H1 (cell line): ENCODE data around the gene ANKH. TPM values are rescaled to one million over a fixed set of nuclear protein-coding genes. Genes with fewer than 3 reads are reported as not detected.

ENCODE experiments used
- CTCF ChIA-PET: fragments of 300-600 bp; sonication (Branson Sonifier 250); formaldehyde crosslinking; loops from one replicate; lab custom pipeline; 2021; ENCODE audit not compliant: partially characterized antibody; lab: Charles Lee
- POLR2A ChIA-PET: fragments of 300-600 bp; sonication (Branson Sonifier 250); formaldehyde crosslinking; loops from one replicate; lab custom pipeline; 2021; ENCODE audit warnings: inconsistent platforms; ENCODE audit not compliant: partially characterized antibody; lab: Charles Lee
- DNase-seq, 2 experiments: peaks; one replicate each; pipeline versions ENCODE4 v3.0.0 to v3.0.0-alpha.2; 2010 to 2022; ENCODE audit warnings: low spot score in 2 of 2, low read depth in 1 of 2, mixed read lengths in 1 of 2
- FAIRE-seq: peaks from 2 replicates; lab custom pipeline; 2011; peaks lifted over from hg19 to GRCh38; lab: Jason Lieb, UNC
- H2AFZ ChIP-seq: 2 replicates; pipeline ENCODE4 v1.8.1; 2012; ENCODE audit warnings: low read length, inconsistent platforms
- H2AK5ac ChIP-seq: 2 replicates; pipeline ENCODE4 v1.6.1; 2013; ENCODE audit warnings: low read depth, low read length
- H2BK120ac ChIP-seq: replicated peaks from 2 replicates; pipeline ENCODE3; 2013; ENCODE audit warnings: low read depth, low read length, inconsistent platforms
- H2BK12ac ChIP-seq: 2 replicates; pipeline ENCODE4 v1.6.1; 2013; ENCODE audit warnings: low read depth, low read length
- H2BK15ac ChIP-seq: 2 replicates; pipeline ENCODE4 v1.6.1; 2013; ENCODE audit warnings: low read length
- H2BK20ac ChIP-seq: 2 replicates; pipeline ENCODE4 v1.6.1; 2013; ENCODE audit warnings: low read length
- H2BK5ac ChIP-seq: 2 replicates; pipeline ENCODE4 v1.6.1; 2013; ENCODE audit warnings: low read depth, low read length
- H3K14ac ChIP-seq: 2 replicates; pipeline ENCODE4 v1.6.1; 2013; ENCODE audit warnings: inconsistent platforms; ENCODE audit not compliant: insufficient read length
- H3K18ac ChIP-seq: 2 replicates; pipeline ENCODE4 v1.6.1; 2013; ENCODE audit warnings: low read length; ENCODE audit errors: extremely low read depth
- H3K23ac ChIP-seq: 2 replicates; pipeline ENCODE4 v1.6.1; 2013; ENCODE audit warnings: inconsistent platforms; ENCODE audit not compliant: insufficient read length
- H3K23me2 ChIP-seq: 2 replicates; pipeline ENCODE4 v1.6.1; 2013; ENCODE audit warnings: low read depth, low read length
- H3K27ac ChIP-seq: 2 replicates; pipeline ENCODE4 v1.6.1; 2011; ENCODE audit warnings: low read depth, low read length, inconsistent platforms
- H3K27me3 ChIP-seq, 4 experiments: replicated peaks in 1 of 4; 1 replicate in 1 of 4; 2 replicates in 3 of 4; pipeline versions ENCODE4 v1.6.1 to v1.8.1; 2011 to 2013; ENCODE audit warnings: low read length in 3 of 4, mild to moderate bottlenecking in 3 of 4, inconsistent platforms in 2 of 4, mixed read lengths in 2 of 4, moderate library complexity in 1 of 4; ENCODE audit not compliant: control insufficient read depth in 3 of 4, insufficient read depth in 3 of 4; ENCODE audit errors: extremely low read depth in 1 of 4
- H3K36me3 ChIP-seq, 4 experiments: 2 replicates each; pipeline versions ENCODE4 v1.6.1 to v1.8.1; 2011 to 2013; ENCODE audit warnings: mild to moderate bottlenecking in 4 of 4, low read length in 3 of 4, moderate library complexity in 2 of 4, control low read depth in 1 of 4, inconsistent platforms in 1 of 4; ENCODE audit not compliant: insufficient read depth in 4 of 4, control insufficient read depth in 2 of 4
- H3K4ac ChIP-seq: replicated peaks from 2 replicates; pipeline ENCODE3; 2013; ENCODE audit warnings: low read length, low read depth, mixed read lengths, inconsistent platforms; ENCODE audit not compliant: insufficient read length
- H3K4me1 ChIP-seq, 4 experiments: replicated peaks in 1 of 4; 1 replicate in 1 of 4; 2 replicates in 3 of 4; pipeline versions ENCODE4 v1.6.1 to v1.8.1; 2011 to 2013; ENCODE audit warnings: low read length in 3 of 4, inconsistent platforms in 2 of 4, mixed read lengths in 1 of 4; ENCODE audit not compliant: insufficient read depth in 4 of 4, control insufficient read depth in 3 of 4
- H3K4me2 ChIP-seq, 2 experiments: 2 replicates each; pipeline versions ENCODE4 v1.6.1 to v1.8.1; 2011 to 2013; ENCODE audit warnings: low read depth in 2 of 2, low read length in 2 of 2, control low read depth in 1 of 2, inconsistent platforms in 1 of 2, mild to moderate bottlenecking in 1 of 2; ENCODE audit not compliant: insufficient read depth in 1 of 2
- H3K4me3 ChIP-seq, 4 experiments: fragments of 200-600, 300-600 bp in 1 of 4; sonication (generic), shearing (Covaris generic), sonication (Bioruptor Twin) in 1 of 4; 2 replicates each; pipeline versions ENCODE4 v1.5.1 to v1.8.1; 2011 to 2016; ENCODE audit warnings: low read length in 4 of 4, low read depth in 3 of 4, control low read depth in 2 of 4, inconsistent platforms in 2 of 4, mild to moderate bottlenecking in 2 of 4, mixed read lengths in 1 of 4, moderate library complexity in 1 of 4; ENCODE audit not compliant: insufficient read depth in 2 of 4; ENCODE audit errors: extremely low read depth in 1 of 4
- H3K56ac ChIP-seq: replicated peaks from 2 replicates; pipeline ENCODE3; 2013; ENCODE audit warnings: low read depth, mild to moderate bottlenecking, mixed read lengths, low read length, inconsistent platforms; ENCODE audit not compliant: insufficient read length
- H3K79me1 ChIP-seq: 2 replicates; pipeline ENCODE4 v1.6.1; 2013; ENCODE audit warnings: low read depth, low read length, control low read depth
- H3K79me2 ChIP-seq, 2 experiments: 2 replicates each; pipeline versions ENCODE4 v1.6.1 to v1.8.1; 2012 to 2013; ENCODE audit warnings: low read length in 2 of 2, mild to moderate bottlenecking in 2 of 2, inconsistent platforms in 1 of 2; ENCODE audit not compliant: insufficient read depth in 2 of 2, control insufficient read depth in 1 of 2
- H3K9ac ChIP-seq, 4 experiments: replicated peaks in 1 of 4; 1 replicate in 1 of 4; 2 replicates in 3 of 4; pipeline versions ENCODE4 v1.6.1 to v1.8.1; 2011 to 2013; ENCODE audit warnings: low read depth in 3 of 4, low read length in 3 of 4, control low read depth in 2 of 4, mild to moderate bottlenecking in 2 of 4, moderate library complexity in 2 of 4, inconsistent platforms in 1 of 4; ENCODE audit errors: extremely low read depth in 1 of 4
- H3K9me3 ChIP-seq, 2 experiments: 2 replicates each; pipeline versions ENCODE4 v1.6.1 to v1.8.1; 2012 to 2013; ENCODE audit warnings: mild to moderate bottlenecking in 2 of 2, moderate library complexity in 2 of 2, control low read depth in 1 of 2, inconsistent platforms in 1 of 2, low read depth in 1 of 2, low read length in 1 of 2, mixed read lengths in 1 of 2; ENCODE audit not compliant: insufficient read depth in 2 of 2
- H4K20me1 ChIP-seq, 2 experiments: replicated peaks in 1 of 2; 2 replicates each; pipeline versions ENCODE3 to v1.8.1; 2011 to 2013; ENCODE audit warnings: inconsistent platforms in 2 of 2, low read length in 2 of 2, mild to moderate bottlenecking in 1 of 2; ENCODE audit not compliant: insufficient read depth in 2 of 2, control insufficient read depth in 1 of 2
- H4K5ac ChIP-seq: 2 replicates; pipeline ENCODE4 v1.6.1; 2013; ENCODE audit warnings: low read length, low read depth, mixed read lengths, inconsistent platforms; ENCODE audit not compliant: insufficient read length
- H4K8ac ChIP-seq: 2 replicates; pipeline ENCODE4 v1.8.0; 2013; ENCODE audit warnings: mild to moderate bottlenecking, moderate library complexity, low read length, inconsistent platforms; ENCODE audit not compliant: insufficient read depth; ENCODE audit errors: extremely low read depth
- H4K91ac ChIP-seq: replicated peaks from 2 replicates; pipeline ENCODE3; 2013; ENCODE audit warnings: low read length, mixed read lengths, inconsistent platforms; ENCODE audit not compliant: insufficient read length
- ASH2L ChIP-seq: fragments of 200-600, 300-600 bp; sonication (generic); IDR thresholded peaks from one replicate; pipeline ENCODE4 v1.7.1; 2017; ENCODE audit warnings: low read length
- ATF2 ChIP-seq: IDR thresholded peaks from 2 replicates; pipeline ENCODE4 v1.6.1; 2012; ENCODE audit warnings: low read length, inconsistent platforms
- BACH1 ChIP-seq: IDR thresholded peaks from 2 replicates; pipeline ENCODE4 v1.6.1; 2012; ENCODE audit warnings: low read length, improper control_type of control experiment
- CHD2 ChIP-seq: IDR thresholded peaks from 2 replicates; pipeline ENCODE4 v1.6.1; 2012; ENCODE audit warnings: low read length, improper control_type of control experiment
- CTCF ChIP-seq, 3 experiments: IDR thresholded peaks; 1 replicate in 2 of 3; 2 replicates in 1 of 3; pipeline versions ENCODE4 v1.5.1 to v1.6.1; 2011; ENCODE audit warnings: low read length in 3 of 3, mild to moderate bottlenecking in 3 of 3, inconsistent platforms in 2 of 3, low read depth in 1 of 3, moderate library complexity in 1 of 3; ENCODE audit not compliant: insufficient read depth in 1 of 3; ENCODE audit errors: control extremely low read depth in 1 of 3
- JUND ChIP-seq: IDR thresholded peaks from 2 replicates; pipeline ENCODE4 v1.6.1; 2011; ENCODE audit warnings: mild to moderate bottlenecking, improper control_type of control experiment, low read length
- RBBP5 ChIP-seq: IDR thresholded peaks from 2 replicates; pipeline ENCODE4 v1.7.1; 2012; ENCODE audit warnings: low read depth, mild to moderate bottlenecking, inconsistent platforms, low read length, moderate library complexity, borderline replicate concordance
- TCF12 ChIP-seq: IDR thresholded peaks from 2 replicates; pipeline ENCODE4 v1.6.1; 2011; ENCODE audit warnings: low read depth, mild to moderate bottlenecking, low read length
- WGBS, 2 experiments: shearing (Covaris generic) in 1 of 2; methylation state at CpG; one replicate each; pipeline versions ENCODE4 v1.1.6 to v1.1.7; 2013 to 2015; ENCODE audit warnings: low lambda C conversion rate in 2 of 2, mixed read lengths in 2 of 2, inconsistent platforms in 1 of 2, low coverage in 1 of 2, missing lambda C conversion rate in 1 of 2; ENCODE audit not compliant: insufficient replicate concordance in 2 of 2, insufficient coverage in 1 of 2, insufficient read length in 1 of 2; ENCODE audit errors: extremely low coverage in 1 of 2, missing lambda C conversion rate in 1 of 2; 5-methylcytosine and 5-hydroxymethylcytosine counted together
- polyA plus RNA-seq, 7 experiments: library from polyadenylated mRNA; depleted of rRNA in 3 of 7; stranded (reverse) in 5 of 7; unstranded in 2 of 7; fragments of >200 nt in 5 of 7; fragments of 200-250 nt in 2 of 7; gene quantifications; 1 replicate in 5 of 7; 2 replicates in 1 of 7; 4 replicates in 1 of 7; pipeline versions ENCODE4 v1.2.1 to v1.2.3, GENCODE V29; 2011 to 2013; ENCODE audit warnings: missing spikeins in 2 of 7, mixed read lengths in 2 of 7
- total RNA-seq: library from RNA; stranded (reverse); fragmentation: NEBNext Ultra II Directional; extraction: Animal tissue kit (Norgen Biotek cat#: 25700); gene quantifications from 2 replicates; pipeline ENCODE4 v1.2.1, GENCODE V29; 2021
- TF ChIP-seq, protein P1 (sequence below): IDR thresholded peaks from 2 replicates; pipeline ENCODE4 v1.6.1; 2011; ENCODE audit warnings: low read length, improper control_type of control experiment

Gene ANKH
- total and polyA plus RNA-seq, 2 of the 8 experiments (the other 6 are each of a cell fraction or from before 2014, with no cell fraction given): 5.3 to 13.0 TPM

GRCh38 chr5:14873790-14874189 is 2.2 kb upstream of the ANKH start:
- no peak overlapping the region for H3K4me3 ChIP-seq
- no peaks in the 10 kb centered on the region for H3K79me2 ChIP-seq
- H4K20me1 ChIP-seq: peaks cover 0 to 2% of the 10 kb centered on the region in 2 experiments
- H3K27me3 ChIP-seq: peaks cover 7 to 39% (median 25%) of the 10 kb centered on the region in 4 experiments
- no peaks in the 10 kb centered on the region for H3K36me3 ChIP-seq
- H3K9me3 ChIP-seq: no peaks in the 10 kb centered on the region
- H3K4me2 ChIP-seq: no peak overlapping the region
- no peak overlapping the region for H4K5ac ChIP-seq
- no peak overlapping the region for H2BK5ac ChIP-seq
- H2BK20ac ChIP-seq: no peak overlapping the region
- H3K4ac ChIP-seq: no peak overlapping the region
- H3K14ac ChIP-seq: no peak overlapping the region
- ChIA-PET CTCF (interaction anchor here (1.0 to 4.3 kb wide), 4 partner anchors 24 to 146 kb away, joined by 3 to 31 read pairs (median 6); no protein-coding TSS in a partner anchor), POLR2A (no interaction called here)
- H3K56ac ChIP-seq: no peak overlapping the region
- DNase-seq (no peak), FAIRE-seq (no peak)
- 93% methylated on average over 3 of the region's 3 CpGs; no CpG with 5 or more reads in 1 of the 2 experiments for WGBS, 2 experiments
- H3K23me2 ChIP-seq: peaks cover 15% of the 10 kb centered on the region; the same call in 1 of the 2 replicates
- H2AFZ ChIP-seq: no peak overlapping the region
- H3K27ac ChIP-seq: no peak overlapping the region
- no peak overlapping the region for H3K23ac ChIP-seq
- H3K4me1 ChIP-seq: peaks cover 0 to 4% (median 3%) of the 10 kb centered on the region in 4 experiments; a peak in 3 of 7 replicates
- H4K8ac ChIP-seq: no peak overlapping the region
- no peak overlapping the region for H3K9ac ChIP-seq
- H3K79me1 ChIP-seq: no peaks in the 10 kb centered on the region
- H3K18ac ChIP-seq: no peak overlapping the region
- no peak overlapping the region for H2BK120ac ChIP-seq
- no peak overlapping the region for H4K91ac ChIP-seq
- H2BK12ac ChIP-seq: no peak overlapping the region
- no peak overlapping the region for H2BK15ac ChIP-seq
- no peak overlapping the region for H2AK5ac ChIP-seq
- TF ChIP-seq ATF2 (no peak), ASH2L (no peak), JUND (no peak), CTCF (IDR thresholded peaks at IDR 0.05; ENCODE audit: control extremely low read depth in 1 of 3, insufficient read depth in 1 of 3, low read depth in 1 of 3, low read length in 3 of 3) (no peak), BACH1 (no peak), RBBP5 (no peak), TCF12 (no peak), CHD2 (no peak)
- TF ChIP-seq, protein P1, sequence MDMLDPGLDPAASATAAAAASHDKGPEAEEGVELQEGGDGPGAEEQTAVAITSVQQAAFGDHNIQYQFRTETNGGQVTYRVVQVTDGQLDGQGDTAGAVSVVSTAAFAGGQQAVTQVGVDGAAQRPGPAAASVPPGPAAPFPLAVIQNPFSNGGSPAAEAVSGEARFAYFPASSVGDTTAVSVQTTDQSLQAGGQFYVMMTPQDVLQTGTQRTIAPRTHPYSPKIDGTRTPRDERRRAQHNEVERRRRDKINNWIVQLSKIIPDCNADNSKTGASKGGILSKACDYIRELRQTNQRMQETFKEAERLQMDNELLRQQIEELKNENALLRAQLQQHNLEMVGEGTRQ: no peak
